Skin epidermis (tissue), 12 donors: ENCODE results near the gene SKIC2.

Experiments used
- H3K27ac ChIP-seq, 21 experiments: fragments of 200-600 bp; sonication (generic) in 11 of 21; one replicate each; pipeline ENCODE4 v1.5.0; 2020; ENCODE audit warnings: mild to moderate bottlenecking in 3 of 21, inconsistent platforms in 2 of 21, moderate library complexity in 2 of 21
- H3K4me3 ChIP-seq, 7 experiments: fragments of 200-600 bp; sonication (generic) in 2 of 7; one replicate each; pipeline ENCODE4 v1.5.0; 2020; ENCODE audit warnings: inconsistent platforms in 2 of 7, mild to moderate bottlenecking in 2 of 7, moderate library complexity in 1 of 7

The SKIC2 gene

DNA sequence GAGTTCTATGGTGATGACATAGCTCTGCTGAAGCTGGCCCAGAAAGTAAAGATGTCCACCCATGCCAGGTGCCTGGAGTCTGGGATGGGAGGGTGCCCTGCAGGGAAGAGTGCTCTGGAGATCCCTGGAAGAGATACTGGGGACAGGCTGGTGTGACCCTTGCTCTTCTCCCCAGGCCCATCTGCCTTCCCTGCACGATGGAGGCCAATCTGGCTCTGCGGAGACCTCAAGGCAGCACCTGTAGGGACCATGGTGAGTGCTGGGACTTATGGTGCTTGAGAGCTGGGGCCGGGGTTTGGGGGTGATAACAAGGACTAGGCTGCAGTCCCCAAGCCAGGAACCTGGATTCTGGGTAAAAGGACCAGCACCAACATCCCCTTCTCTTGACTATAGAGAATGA lies 15.2 kb upstream of the SKIC2 start:
- H3K27ac ChIP-seq: no peak overlapping the region

DNA sequence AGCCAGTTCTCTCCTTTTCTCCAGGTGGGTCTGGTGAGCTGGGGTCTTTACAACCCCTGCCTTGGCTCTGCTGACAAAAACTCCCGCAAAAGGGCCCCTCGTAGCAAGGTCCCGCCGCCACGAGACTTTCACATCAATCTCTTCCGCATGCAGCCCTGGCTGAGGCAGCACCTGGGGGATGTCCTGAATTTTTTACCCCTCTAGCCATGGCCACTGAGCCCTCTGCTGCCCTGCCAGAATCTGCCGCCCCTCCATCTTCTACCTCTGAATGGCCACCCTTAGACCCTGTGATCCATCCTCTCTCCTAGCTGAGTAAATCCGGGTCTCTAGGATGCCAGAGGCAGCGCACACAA lies 13.8 kb upstream of the SKIC2 start:
- H3K4me3 ChIP-seq: peak overlapping the region in 2 of 7 experiments; percentile 23 to 26
- H3K27ac ChIP-seq: peak overlapping the region in 20 of 21 experiments; percentile 25 to 92 (median 83)

More for the DNA sequence above, 15.2 kb upstream of the SKIC2 start:
- no peak overlapping the region for H3K4me3 ChIP-seq

DNA sequence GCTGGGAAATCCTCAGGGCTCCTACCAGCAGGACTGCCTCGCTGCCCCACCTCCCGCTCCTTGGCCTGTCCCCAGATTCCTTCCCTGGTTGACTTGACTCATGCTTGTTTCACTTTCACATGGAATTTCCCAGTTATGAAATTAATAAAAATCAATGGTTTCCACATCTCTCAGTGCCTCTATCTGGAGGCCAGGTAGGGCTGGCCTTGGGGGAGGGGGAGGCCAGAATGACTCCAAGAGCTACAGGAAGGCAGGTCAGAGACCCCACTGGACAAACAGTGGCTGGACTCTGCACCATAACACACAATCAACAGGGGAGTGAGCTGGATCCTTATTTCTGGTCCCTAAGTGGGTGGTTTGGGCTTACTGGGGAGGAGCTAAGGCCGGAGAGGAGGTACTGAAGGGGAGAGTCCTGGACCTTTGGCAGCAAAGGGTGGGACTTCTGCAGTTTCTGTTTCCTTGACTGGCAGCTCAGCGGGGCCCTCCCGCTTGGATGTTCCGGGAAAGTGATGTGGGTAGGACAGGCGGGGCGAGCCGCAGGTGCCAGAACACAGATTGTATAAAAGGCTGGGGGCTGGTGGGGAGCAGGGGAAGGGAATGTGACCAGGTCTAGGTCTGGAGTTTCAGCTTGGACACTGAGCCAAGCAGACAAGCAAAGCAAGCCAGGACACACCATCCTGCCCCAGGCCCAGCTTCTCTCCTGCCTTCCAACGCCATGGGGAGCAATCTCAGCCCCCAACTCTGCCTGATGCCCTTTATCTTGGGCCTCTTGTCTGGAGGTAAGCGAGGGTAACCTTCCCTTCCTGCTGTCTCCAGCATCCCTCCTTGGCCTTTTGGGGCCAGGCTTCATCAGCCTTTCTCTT lies 13.2 kb upstream of the SKIC2 start, which contains the start of gene CFB:
TSS of gene CFB (plus strand) at position 589 of the 863 bp plus-strand sequence. CDS start at position 716, 127 bp downstream.
- peak within 1 kb of the TSS in 20 of 21 experiments; percentile 25 to 92 (median 83) for H3K27ac ChIP-seq
- H3K4me3 ChIP-seq: peak within 1 kb of the TSS in 3 of 7 experiments; percentile 0 to 26 (median 23)

DNA sequence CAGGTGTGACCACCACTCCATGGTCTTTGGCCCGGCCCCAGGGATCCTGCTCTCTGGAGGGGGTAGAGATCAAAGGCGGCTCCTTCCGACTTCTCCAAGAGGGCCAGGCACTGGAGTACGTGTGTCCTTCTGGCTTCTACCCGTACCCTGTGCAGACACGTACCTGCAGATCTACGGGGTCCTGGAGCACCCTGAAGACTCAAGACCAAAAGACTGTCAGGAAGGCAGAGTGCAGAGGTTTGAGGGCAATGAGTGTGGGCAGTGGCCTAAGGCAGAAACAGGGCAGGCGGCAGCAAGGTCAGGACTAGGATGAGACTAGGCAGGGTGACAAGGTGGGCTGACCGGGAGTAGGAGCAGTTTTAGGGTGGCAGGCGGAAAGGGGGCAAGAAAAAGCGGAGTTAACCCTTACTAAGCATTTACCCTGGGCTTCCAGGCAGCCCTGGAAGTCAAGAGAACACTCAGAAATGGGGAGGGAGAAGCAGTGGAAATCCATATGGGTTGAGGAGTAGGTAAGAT lies 12.5 kb upstream of the SKIC2 start:
- Histone ChIP-seq H3K4me3 (peak overlapping the region in 3 of 7 experiments; percentile 0 to 26 (median 23)), H3K27ac (peak overlapping the region in 18 of 21 experiments; percentile 25 to 92 (median 84))

DNA sequence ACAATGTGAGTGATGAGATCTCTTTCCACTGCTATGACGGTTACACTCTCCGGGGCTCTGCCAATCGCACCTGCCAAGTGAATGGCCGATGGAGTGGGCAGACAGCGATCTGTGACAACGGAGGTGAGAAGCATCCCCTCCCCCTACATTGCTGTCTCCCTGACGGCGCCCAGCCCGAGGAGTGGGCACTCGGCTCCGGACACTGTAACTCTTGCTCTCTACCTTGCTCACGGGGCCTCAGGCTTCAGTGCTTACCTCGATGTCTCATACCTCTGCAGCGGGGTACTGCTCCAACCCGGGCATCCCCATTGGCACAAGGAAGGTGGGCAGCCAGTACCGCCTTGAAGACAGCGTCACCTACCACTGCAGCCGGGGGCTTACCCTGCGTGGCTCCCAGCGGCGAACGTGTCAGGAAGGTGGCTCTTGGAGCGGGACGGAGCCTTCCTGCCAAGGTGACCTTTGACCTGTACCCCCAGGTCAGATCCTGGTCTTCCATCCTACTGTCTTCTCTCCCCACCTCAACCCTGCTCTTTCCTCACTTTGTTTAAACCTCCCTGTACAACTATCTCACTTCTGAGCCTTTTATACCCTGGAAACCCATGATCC lies 11.8 kb upstream of the SKIC2 start:
- Histone ChIP-seq H3K27ac (peak overlapping the region in 9 of 21 experiments; percentile 16 to 92 (median 85)), H3K4me3 (no peak overlapping the region)

DNA sequence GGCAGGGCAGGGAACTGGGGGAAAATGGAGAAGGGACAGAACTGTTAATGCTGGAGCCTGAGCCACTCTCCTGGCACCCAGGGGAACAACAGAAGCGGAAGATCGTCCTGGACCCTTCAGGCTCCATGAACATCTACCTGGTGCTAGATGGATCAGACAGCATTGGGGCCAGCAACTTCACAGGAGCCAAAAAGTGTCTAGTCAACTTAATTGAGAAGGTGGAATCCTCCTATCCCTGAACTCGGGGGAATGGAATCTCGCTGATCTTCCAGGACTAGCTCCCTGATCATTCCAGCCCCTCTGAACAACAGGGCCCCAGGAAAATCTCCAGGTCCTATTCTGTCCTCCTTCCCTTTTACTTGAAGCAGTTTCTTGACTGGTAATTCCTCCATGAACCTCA lies 11.1 kb upstream of the SKIC2 start:
- peak overlapping the region in 3 of 21 experiments; percentile 1 to 45 (median 16) for H3K27ac ChIP-seq

DNA sequence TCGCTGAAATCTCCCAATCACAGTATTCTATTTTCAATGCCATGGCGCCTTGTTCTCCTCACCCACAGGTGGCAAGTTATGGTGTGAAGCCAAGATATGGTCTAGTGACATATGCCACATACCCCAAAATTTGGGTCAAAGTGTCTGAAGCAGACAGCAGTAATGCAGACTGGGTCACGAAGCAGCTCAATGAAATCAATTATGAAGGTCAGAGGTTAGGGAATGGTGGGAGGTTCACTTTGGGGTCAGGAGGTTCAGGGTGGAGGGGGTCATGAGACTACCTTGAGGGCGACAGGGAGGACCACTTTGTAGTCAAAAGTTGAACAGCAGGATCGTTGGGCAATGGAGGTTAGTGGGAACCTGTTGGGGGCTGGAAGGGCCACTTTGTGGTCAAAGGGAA lies 10.7 kb upstream of the SKIC2 start:
- H3K4me3 ChIP-seq: no peak overlapping the region
- peak overlapping the region in 2 of 21 experiments; percentile 38 to 45 for H3K27ac ChIP-seq

More for the DNA sequence above, 11.1 kb upstream of the SKIC2 start:
- no peak overlapping the region for H3K4me3 ChIP-seq

DNA sequence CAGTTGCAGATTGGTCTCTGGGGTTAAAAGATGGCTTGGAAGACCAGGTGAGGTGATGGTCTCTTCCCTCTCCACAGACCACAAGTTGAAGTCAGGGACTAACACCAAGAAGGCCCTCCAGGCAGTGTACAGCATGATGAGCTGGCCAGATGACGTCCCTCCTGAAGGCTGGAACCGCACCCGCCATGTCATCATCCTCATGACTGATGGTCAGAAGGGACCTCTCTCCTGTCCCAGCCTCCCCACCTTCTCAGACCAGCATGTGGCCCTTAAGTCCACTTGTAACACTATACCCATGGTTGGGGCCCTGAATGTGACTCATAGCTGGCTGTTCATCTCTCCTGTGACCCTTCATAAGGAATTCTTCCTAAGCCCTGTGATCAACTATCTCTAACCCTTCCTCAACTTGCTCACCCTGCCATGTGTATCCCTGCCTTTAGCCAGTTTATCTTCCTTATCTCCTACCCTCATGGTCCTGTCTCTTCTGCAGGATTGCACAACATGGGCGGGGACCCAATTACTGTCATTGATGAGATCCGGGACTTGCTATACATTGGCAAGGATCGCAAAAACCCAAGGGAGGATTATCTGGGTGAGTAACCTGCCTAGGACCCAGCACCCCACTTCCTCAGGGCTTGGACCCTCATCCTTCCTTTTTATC lies 10.1 kb upstream of the SKIC2 start:
- Histone ChIP-seq H3K27ac (peak overlapping the region in 2 of 21 experiments; percentile 35 to 38), H3K4me3 (no peak overlapping the region)

DNA sequence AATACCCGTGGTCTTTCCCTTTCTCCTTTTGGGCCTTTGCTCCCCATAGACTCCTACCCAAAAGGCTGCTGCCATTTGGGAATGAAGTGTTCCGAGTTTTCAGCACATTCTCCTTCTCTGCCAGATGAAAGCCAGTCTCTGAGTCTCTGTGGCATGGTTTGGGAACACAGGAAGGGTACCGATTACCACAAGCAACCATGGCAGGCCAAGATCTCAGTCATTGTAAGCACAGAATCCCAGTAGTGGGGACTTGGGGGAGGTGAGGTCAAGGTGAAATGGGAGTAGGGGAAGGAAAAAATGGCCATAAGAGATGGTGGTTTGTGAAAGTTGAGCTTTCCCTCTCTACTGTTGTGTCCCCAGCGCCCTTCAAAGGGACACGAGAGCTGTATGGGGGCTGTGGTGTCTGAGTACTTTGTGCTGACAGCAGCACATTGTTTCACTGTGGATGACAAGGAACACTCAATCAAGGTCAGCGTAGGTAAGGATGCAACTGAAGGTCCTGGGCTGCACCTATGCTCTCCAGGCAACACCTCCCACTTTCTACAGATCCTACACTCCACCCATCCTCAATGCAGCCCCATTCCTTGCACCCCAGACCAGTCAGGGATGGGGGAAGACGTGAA lies 8.9 kb upstream of the SKIC2 start:
- H3K27ac ChIP-seq: no peak overlapping the region
- no peak overlapping the region for H3K4me3 ChIP-seq

DNA sequence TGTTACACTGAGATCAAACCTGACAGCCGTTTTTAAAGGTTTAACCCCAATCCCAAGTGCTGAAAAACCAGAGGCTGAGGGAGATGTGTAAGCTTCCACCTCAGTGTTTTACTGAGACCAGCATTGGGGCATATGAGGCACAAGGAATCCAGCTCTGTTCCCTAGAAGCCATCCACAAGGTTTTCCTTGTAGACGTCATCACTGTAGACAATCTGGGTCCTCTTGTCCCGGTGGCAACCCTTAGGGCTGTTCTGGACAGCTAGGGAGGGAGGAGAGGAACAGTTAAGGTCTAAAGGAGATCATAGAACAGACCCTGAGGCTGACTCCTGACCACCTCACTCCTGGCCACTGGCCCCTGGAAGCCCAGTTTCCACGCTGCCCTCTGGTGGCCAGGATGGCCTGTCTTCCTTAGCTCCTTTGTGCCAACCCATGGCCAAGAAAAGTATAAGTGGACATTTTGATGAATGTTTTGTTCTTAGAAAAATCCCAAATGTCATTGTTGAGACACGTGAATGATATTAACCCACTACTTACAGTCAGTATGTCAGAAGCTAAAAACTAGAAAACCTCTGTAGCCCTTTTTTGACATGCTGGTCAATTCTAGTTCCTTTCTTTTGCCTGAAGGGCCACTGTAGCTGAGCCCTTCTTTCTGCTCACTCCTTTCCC lies 6.7 kb upstream of the SKIC2 start:
- Histone ChIP-seq H3K27ac (peak overlapping the region in 4 of 21 experiments; percentile 7 to 41 (median 25)), H3K4me3 (no peak overlapping the region)

DNA sequence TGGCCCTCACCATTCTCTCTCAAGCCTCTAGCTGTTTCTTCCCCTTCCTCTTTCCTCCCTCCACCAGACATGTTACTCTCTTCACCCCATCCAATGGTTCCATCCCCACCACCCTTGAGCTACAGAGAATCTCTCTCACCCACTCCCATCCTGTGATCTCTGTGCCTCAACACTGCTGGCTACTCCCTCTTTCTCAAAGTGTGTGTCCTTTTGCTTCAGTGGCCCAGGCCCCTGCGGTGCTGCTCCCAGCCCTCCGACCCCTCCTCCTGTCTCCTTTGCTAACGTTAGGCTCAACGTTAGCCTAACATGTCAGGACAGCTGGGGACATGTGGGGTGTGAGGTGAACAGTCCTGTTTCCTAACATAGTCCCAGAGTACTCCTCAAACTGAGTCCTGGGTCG lies 6.1 kb upstream of the SKIC2 start:
- Histone ChIP-seq H3K4me3 (no peak overlapping the region), H3K27ac (peak overlapping the region in 4 of 21 experiments; percentile 7 to 41 (median 18))

DNA sequence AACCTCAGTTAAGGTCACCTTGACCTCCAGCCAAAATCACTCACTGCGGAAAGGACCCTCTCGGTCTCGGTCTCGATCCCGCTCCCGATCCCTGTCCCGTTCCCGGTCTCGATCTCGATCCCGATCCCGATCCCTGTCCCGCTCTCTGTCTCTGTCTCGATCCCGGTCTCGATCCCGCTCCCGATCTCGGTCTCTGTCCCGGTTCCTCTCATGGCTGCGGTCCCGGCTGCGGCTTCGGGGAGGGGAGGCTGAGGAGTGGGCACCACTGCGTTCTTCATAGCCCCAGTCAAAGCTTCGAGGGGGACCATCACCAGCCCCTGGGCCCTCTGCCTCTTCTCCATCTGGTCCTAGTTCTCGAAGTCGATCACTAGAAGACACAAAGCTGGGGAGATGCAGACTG lies 4.5 kb upstream of the SKIC2 start:
- Histone ChIP-seq H3K4me3 (no peak overlapping the region), H3K27ac (no peak overlapping the region)

DNA sequence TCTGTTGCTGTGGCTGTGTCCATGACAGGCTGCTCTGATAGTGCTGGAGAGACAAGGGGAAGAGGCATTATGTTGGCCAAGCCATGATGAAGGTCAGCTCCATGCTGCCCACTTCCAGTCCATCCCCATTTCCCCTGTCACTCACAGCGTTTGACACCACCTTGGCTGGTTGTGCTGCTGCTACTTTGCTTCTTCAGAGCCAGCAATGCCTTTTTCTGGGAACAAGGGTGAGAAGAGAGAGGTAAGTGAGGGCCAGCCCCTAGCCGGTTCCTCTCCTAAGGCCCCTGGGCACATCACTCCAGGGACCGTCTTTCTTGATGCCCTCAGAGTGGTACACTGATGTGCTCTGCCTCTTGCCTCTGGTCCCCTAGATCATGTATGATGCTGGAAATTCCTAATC lies 2.2 kb upstream of the SKIC2 start:
- Histone ChIP-seq H3K27ac (no peak overlapping the region), H3K4me3 (no peak overlapping the region)

DNA sequence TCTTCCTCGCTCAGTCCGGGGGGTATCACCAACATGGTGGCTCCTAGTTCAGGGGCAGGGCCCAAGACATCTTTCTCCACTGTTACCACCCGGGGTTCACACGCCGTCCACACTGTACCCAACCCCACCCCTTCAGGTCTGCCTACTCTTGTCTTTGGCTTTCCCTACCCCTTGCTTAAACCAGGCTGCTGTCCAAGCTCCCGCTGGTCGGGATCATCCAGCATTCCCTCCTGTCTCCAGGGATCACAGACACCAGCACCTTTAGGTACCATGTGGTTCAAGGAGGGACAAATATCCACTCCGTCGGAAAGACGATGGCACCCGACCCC lies 599 bp upstream of the SKIC2 start:
- Histone ChIP-seq H3K27ac (peak overlapping the region in 20 of 21 experiments; percentile 63 to 97 (median 86)), H3K4me3 (peak overlapping the region; percentile 54 to 96 (median 66))

DNA sequence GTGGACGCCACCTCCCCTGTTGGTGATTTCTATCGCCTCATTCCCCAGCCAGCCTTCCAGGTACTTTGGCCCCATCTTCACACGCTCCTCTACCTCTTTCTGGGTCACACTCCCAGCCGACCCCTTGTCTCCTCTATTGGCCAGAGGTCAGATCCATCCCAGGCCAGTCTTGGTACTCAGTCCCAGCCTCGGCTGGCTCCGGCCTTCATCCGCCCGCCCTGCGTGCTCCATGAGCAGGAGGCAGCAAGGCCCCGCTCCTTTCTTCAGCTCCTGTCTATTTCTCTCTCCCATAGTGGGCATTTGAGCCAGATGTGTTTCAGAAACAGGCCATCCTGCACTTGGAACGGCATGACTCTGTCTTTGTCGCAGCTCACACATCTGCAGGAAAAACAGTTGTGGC lies 2.6 kb downstream of the SKIC2 start:
- H3K4me3 ChIP-seq: no peak overlapping the region
- no peak overlapping the region for H3K27ac ChIP-seq

DNA sequence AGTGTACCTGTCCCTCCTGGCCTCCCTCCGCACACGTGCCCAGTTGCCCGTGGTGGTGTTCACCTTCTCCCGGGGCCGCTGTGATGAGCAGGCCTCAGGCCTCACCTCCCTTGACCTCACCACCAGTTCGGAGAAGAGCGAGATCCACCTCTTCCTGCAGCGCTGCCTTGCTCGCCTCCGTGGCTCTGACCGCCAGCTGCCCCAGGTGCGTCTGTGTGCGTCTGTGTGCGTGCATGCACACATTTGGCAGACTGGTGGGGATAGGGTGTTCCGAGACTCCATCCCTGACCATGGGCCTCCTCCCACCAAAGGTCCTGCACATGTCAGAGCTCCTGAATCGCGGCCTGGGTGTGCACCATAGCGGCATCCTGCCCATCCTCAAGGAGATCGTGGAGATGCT lies 4.9 kb downstream of the SKIC2 start:
- no peak overlapping the region for H3K27ac ChIP-seq
- H3K4me3 ChIP-seq: no peak overlapping the region

DNA sequence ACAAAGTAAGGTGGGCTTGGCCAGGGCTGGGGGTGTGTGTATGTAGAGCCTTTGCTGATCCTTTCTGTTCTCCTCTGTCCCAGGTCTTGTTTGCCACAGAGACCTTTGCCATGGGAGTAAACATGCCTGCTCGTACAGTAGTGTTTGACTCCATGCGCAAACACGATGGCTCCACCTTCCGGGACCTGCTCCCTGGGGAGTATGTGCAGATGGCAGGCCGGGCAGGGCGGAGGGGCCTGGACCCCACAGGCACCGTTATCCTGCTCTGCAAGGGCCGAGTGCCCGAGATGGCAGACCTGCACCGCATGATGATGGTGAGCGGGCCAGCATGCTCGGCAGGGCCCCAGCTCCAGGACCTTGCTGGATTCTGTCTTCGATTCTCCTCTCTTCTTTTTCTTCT lies 6.7 kb downstream of the SKIC2 start:
- H3K4me3 ChIP-seq: no peak overlapping the region

DNA sequence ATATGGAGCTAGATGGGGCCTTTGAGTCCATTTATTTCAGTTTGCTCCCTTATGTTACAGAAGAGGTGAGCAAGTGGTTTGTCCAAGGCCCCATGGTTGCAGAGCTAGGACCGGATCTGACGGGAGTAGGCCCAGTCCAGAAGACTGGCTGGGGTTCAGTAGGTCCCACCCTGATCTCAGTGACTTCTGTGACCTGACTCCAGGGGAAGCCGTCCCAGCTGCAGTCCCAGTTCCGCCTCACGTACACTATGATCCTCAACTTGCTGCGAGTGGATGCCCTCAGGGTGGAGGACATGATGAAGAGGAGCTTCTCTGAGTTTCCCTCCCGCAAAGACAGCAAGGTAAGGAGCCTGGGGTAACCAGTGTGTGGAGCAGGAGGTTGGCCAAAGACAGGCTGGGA lies 7.5 kb downstream of the SKIC2 start:
- no peak overlapping the region for H3K4me3 ChIP-seq
- H3K27ac ChIP-seq: no peak overlapping the region

More for the DNA sequence above, 6.7 kb downstream of the SKIC2 start:
- H3K27ac ChIP-seq: no peak overlapping the region
